K562 (cell line): ENCODE data around the gene IL1B. TPM values are rescaled to one million over a fixed set of nuclear protein-coding genes. Genes with fewer than 3 reads are reported as not detected.

ENCODE experiments used
- ATAC-seq: fragments of 200-7000 bp; cut with Tn5 transposase; 3 replicates; pipeline ENCODE4 v1.9.1; 2020; ENCODE audit warnings: moderate library complexity
- BruUV-seq: library from RNA; stranded (reverse); fragments of 400-500 nt; replicated peaks from 2 replicates; lab custom pipeline; 2021; lab: Mats Ljungman, UMichigan
- CTCF ChIA-PET: fragments of 300-600 bp; formaldehyde crosslinking; extraction: SDS; loops from one replicate; lab custom pipeline; 2021; ENCODE audit warnings: low intra/inter-chr PET ratio; lab: Yijun Ruan, JAX
- POLR2A ChIA-PET: fragments of 300-600, 350-650 bp; sonication (Branson Sonifier 250); formaldehyde crosslinking; extraction: SDS; loops from one replicate; lab custom pipeline; 2021; ENCODE audit warnings: antibody characterized with exemption, inconsistent platforms; lab: Yijun Ruan, JAX
- DNase-seq, 4 experiments: peaks; one replicate each; pipeline versions ENCODE4 v3.0.0 to v3.0.0-alpha.2; 2011 to 2018; ENCODE audit warnings: low spot score in 3 of 4, mixed read lengths in 3 of 4; ENCODE audit errors: extremely low read depth in 1 of 4
- FAIRE-seq: peaks from 2 replicates; lab custom pipeline; 2011; peaks lifted over from hg19 to GRCh38; lab: Jason Lieb, UNC
- H2AFZ ChIP-seq: 2 replicates; pipeline ENCODE4 v1.6.0; 2011; ENCODE audit warnings: low read depth, low read length, control low read depth, inconsistent platforms
- H3K27ac ChIP-seq: fragments of 200-600 bp; 3 replicates; pipeline ENCODE4 v1.8.0; 2011; ENCODE audit warnings: low read depth, mild to moderate bottlenecking, control low read depth, inconsistent platforms, low read length, moderate library complexity, mixed read lengths; ENCODE audit errors: extremely low read depth
- H3K27me3 ChIP-seq, 2 experiments: fragments of 300-600 bp in 1 of 2; 2 replicates in 1 of 2; 3 replicates in 1 of 2; pipeline versions ENCODE4 v1.6.0 to v1.8.0; 2011; ENCODE audit warnings: inconsistent platforms in 2 of 2, low read length in 2 of 2, mild to moderate bottlenecking in 1 of 2, mixed read lengths in 1 of 2, moderate library complexity in 1 of 2; ENCODE audit not compliant: control insufficient read depth in 2 of 2, insufficient read depth in 2 of 2
- H3K36me3 ChIP-seq: fragments of 300-600 bp; 3 replicates; pipeline ENCODE4 v1.8.0; 2011; ENCODE audit warnings: mild to moderate bottlenecking, low read length, inconsistent platforms; ENCODE audit not compliant: control insufficient read depth, insufficient read depth
- H3K4me1 ChIP-seq, 2 experiments: fragments of 200-600 bp in 1 of 2; replicated peaks in 1 of 2; 2 replicates in 1 of 2; 3 replicates in 1 of 2; pipeline versions ENCODE4 v1.5.1 to v1.8.0; 2011; ENCODE audit warnings: inconsistent platforms in 2 of 2, low read length in 2 of 2, mild to moderate bottlenecking in 1 of 2, mixed read lengths in 1 of 2, moderate library complexity in 1 of 2; ENCODE audit not compliant: control insufficient read depth in 2 of 2, insufficient read depth in 2 of 2
- H3K4me2 ChIP-seq: 2 replicates; pipeline ENCODE4 v1.6.1; 2011; ENCODE audit warnings: low read length, control low read depth, inconsistent platforms, mixed read lengths; ENCODE audit not compliant: insufficient read depth
- H3K4me3 ChIP-seq: fragments of 200-600 bp; sonication (generic), shearing (Covaris generic); 2 replicates; pipeline ENCODE4 v1.5.1; 2016; ENCODE audit warnings: control low read depth, inconsistent platforms
- H3K79me2 ChIP-seq: fragments of 200-600 bp; 3 replicates; pipeline ENCODE4 v1.8.0; 2011; ENCODE audit warnings: low read length, inconsistent platforms; ENCODE audit not compliant: control insufficient read depth, insufficient read depth
- H3K9ac ChIP-seq, 2 experiments: 2 replicates each; pipeline versions ENCODE4 v1.6.0 to v1.6.1; 2011; ENCODE audit warnings: low read depth in 2 of 2, low read length in 2 of 2, control low read depth in 1 of 2, inconsistent platforms in 1 of 2, mild to moderate bottlenecking in 1 of 2, mixed read lengths in 1 of 2; ENCODE audit not compliant: insufficient read depth in 1 of 2
- H3K9me1 ChIP-seq: one replicate; pipeline ENCODE4 v1.6.0; 2011; ENCODE audit warnings: inconsistent platforms, mild to moderate bottlenecking, low read length, moderate library complexity; ENCODE audit not compliant: control insufficient read depth, insufficient read depth
- H3K9me3 ChIP-seq: replicated peaks from 2 replicates; pipeline ENCODE4 v1.5.1; 2011; ENCODE audit warnings: low read depth, low read length, inconsistent platforms; ENCODE audit not compliant: control insufficient read depth, insufficient read depth
- H4K20me1 ChIP-seq: replicated peaks from 2 replicates; pipeline ENCODE4 v1.6.1; 2011; ENCODE audit warnings: low read length, inconsistent platforms, mixed read lengths; ENCODE audit not compliant: control insufficient read depth, insufficient read depth
- BCOR ChIP-seq: fragments of 450-650 bp; IDR thresholded peaks from 2 replicates; pipeline ENCODE4 v1.6.1; 2016
- ELF4 ChIP-seq: fragments of 450-650 bp; formaldehyde crosslinking; IDR thresholded peaks from 2 replicates; pipeline ENCODE4 v1.4.0; 2022; ENCODE audit warnings: missing genetic modification characterization
- HBP1 ChIP-seq: fragments of 450-650 bp; formaldehyde crosslinking; IDR thresholded peaks from 2 replicates; pipeline ENCODE4 v1.4.0; 2022; ENCODE audit warnings: missing genetic modification characterization
- HDGF ChIP-seq: fragments of 450-650 bp; IDR thresholded peaks from 2 replicates; pipeline ENCODE4 v1.6.1; 2016
- ILK ChIP-seq: fragments of 450-650 bp; IDR thresholded peaks from 2 replicates; pipeline ENCODE4 v1.6.1; 2016; ENCODE audit warnings: missing genetic modification characterization, low read depth, mild to moderate bottlenecking, missing compliant biosample characterization, moderate library complexity, borderline replicate concordance
- NFE2L1 ChIP-seq: fragments of 450-650 bp; IDR thresholded peaks from 2 replicates; pipeline ENCODE4 v1.6.1; 2016; ENCODE audit warnings: missing genetic modification characterization, low read depth, mild to moderate bottlenecking, missing compliant biosample characterization, moderate library complexity, borderline replicate concordance
- NFIC ChIP-seq: fragments of 450-650 bp; IDR thresholded peaks from 2 replicates; pipeline ENCODE4 v1.6.1; 2017; ENCODE audit warnings: mild to moderate bottlenecking, inconsistent platforms
- NR0B1 ChIP-seq: fragments of 450-650 bp; IDR thresholded peaks from one replicate; pipeline ENCODE4 v1.6.1; 2018; ENCODE audit warnings: mild to moderate bottlenecking, moderate library complexity; ENCODE audit not compliant: partially characterized antibody
- NR2C2 ChIP-seq, 2 experiments: fragments of 200-800 bp in 1 of 2; sonication (Bioruptor generic) in 1 of 2; sonication (generic) in 1 of 2; formaldehyde crosslinking in 1 of 2; IDR thresholded peaks; 2 replicates each; pipeline versions ENCODE4 v1.6.1 to v1.8.0; 2016 to 2022; ENCODE audit warnings: mild to moderate bottlenecking in 1 of 2, missing compliant biosample characterization in 1 of 2, missing genetic modification characterization in 1 of 2, missing genetic modification reagents in 1 of 2
- NR4A1 ChIP-seq, 2 experiments: fragments of 250-450 bp in 1 of 2; fragments of 450-650 bp in 1 of 2; sonication (Bioruptor Pico) in 1 of 2; IDR thresholded peaks; 2 replicates each; pipeline versions ENCODE4 v1.4.0 to v1.6.1; 2016 to 2020; ENCODE audit warnings: mild to moderate bottlenecking in 2 of 2, missing compliant biosample characterization in 1 of 2, missing genetic modification characterization in 1 of 2, moderate library complexity in 1 of 2
- SAFB ChIP-seq: fragments of 200-400 bp; formaldehyde crosslinking; IDR thresholded peaks from 2 replicates; pipeline ENCODE4 v1.6.1; 2017; ENCODE audit warnings: low read depth, low read length, borderline replicate concordance
- SMARCA4 ChIP-seq: fragments of 450-650 bp; IDR thresholded peaks from 2 replicates; pipeline ENCODE4 v1.6.1; 2016
- SMARCE1 ChIP-seq: fragments of 450-650 bp; IDR thresholded peaks from 2 replicates; pipeline ENCODE4 v1.7.1; 2016; ENCODE audit warnings: mild to moderate bottlenecking
- SRSF7 ChIP-seq: fragments of 200-400 bp; formaldehyde crosslinking; optimal IDR thresholded peaks from 2 replicates; pipeline ENCODE3; 2017; ENCODE audit warnings: mild to moderate bottlenecking, low read depth, low read length
- ZBTB43 ChIP-seq: sonication (generic); formaldehyde crosslinking; IDR thresholded peaks from 2 replicates; pipeline ENCODE4 v1.8.0; 2023; ENCODE audit warnings: mild to moderate bottlenecking, missing genetic modification reagents
- ZNF274 ChIP-seq: IDR thresholded peaks from 2 replicates; pipeline ENCODE4 v1.6.1; 2011; ENCODE audit warnings: low read depth, mild to moderate bottlenecking, low read length, moderate library complexity, borderline replicate concordance
- ZNF551 ChIP-seq: fragments of 250-450 bp; sonication (Bioruptor Pico); IDR thresholded peaks from 2 replicates; pipeline ENCODE4 v1.5.0; 2021; ENCODE audit warnings: mild to moderate bottlenecking, moderate library complexity
- WGBS: fragments of 100-300 bp; shearing (Covaris generic); methylation state at CpG from one replicate; pipeline ENCODE4 v1.1.6; 2016; ENCODE audit warnings: low coverage, mixed read lengths; ENCODE audit not compliant: insufficient coverage; ENCODE audit errors: missing lambda C conversion rate; 5-methylcytosine and 5-hydroxymethylcytosine counted together
- in situ Hi-C: fragments of 300-500 bp; cut with MboI; formaldehyde crosslinking; loops from 4 replicates; pipeline ENCODE4 v1.15.0; 2018; ENCODE audit warnings: inconsistent platforms, mixed read lengths
- intact Hi-C: fragments of 100-400 bp; cut with micrococcal nuclease; formaldehyde crosslinking; loops from 2 replicates; pipeline ENCODE4 v1.14.2; 2022
- polyA plus RNA-seq, 8 experiments: library from polyadenylated mRNA; depleted of rRNA in 4 of 8; stranded (reverse) in 5 of 8; unstranded in 3 of 8; fragments of >200 nt; fragmentation: Nextera tagmentation in 2 of 8; fragmentation: Illumina TruSeq in 1 of 8; extraction: Ambion mirVana in 2 of 8; extraction: Trizol in 1 of 8; gene quantifications; 2 replicates each; pipeline versions ENCODE4 v1.2.1 to v1.2.3, GENCODE V29; 2011 to 2014; ENCODE audit warnings: inconsistent platforms in 1 of 8, missing spikeins in 1 of 8
- total RNA-seq, 7 experiments: library from RNA; depleted of rRNA in 6 of 7; stranded (reverse); fragments of >200 nt in 6 of 7; fragmentation: Illumina TruSeq in 2 of 7; extraction: Trizol in 2 of 7; gene quantifications; 2 replicates each; pipeline versions ENCODE4 v1.2.1 to v1.2.3, GENCODE V29; 2011 to 2021; ENCODE audit warnings: low replicate concordance in 1 of 7

Gene IL1B
- total and polyA plus RNA-seq, 9 of the 15 experiments (the other 6 are each of a cell fraction or from before 2014, with no cell fraction given) = 0.29 TPM; not detected in 8

GRCh38 chr2:112829101-112829960 is 7.2 kb downstream of the IL1B start (continued):
- TF ChIP-seq NFIC (peak; percentile 73), SRSF7 (no peak), ELF4 (CRISPR knock-in tag) (no peak), BCOR (0 out of 2 replicates have a peak, but pooled peaks have one; percentile 18)
- TF ChIP-seq, all 486 proteins: peak for 47

GRCh38 chr2:112828251-112828691 is 8.3 kb downstream of the IL1B start:
- no peak overlapping the region for H3K4me3 ChIP-seq
- intact Hi-C loops (no loop called here), in situ Hi-C loops (no loop called here)
- FAIRE-seq (no peak), DNase-seq (no peak), ATAC-seq (no peak)
- H4K20me1 ChIP-seq = no peaks in the 10 kb centered on the region
- no peak overlapping the region for H3K27ac ChIP-seq
- peaks cover 0 to 10% of the 10 kb centered on the region in 2 experiments; a peak in 1 of 5 replicates for H3K27me3 ChIP-seq
- no peak for TF ChIP-seq SMARCE1
- no peak for TF ChIP-seq HBP1
- no peak for TF ChIP-seq SAFB
- TF ChIP-seq NFE2L1 = no peak
- no peak for TF ChIP-seq ZNF274
- TF ChIP-seq ZNF551 (CRISPR knock-in tag) = no peak
- TF ChIP-seq NR4A1 (CRISPR knock-in tag; IDR thresholded peaks at IDR 0.05) = no peak
- no peak for TF ChIP-seq NR4A1 (tag; IDR thresholded peaks at IDR 0.05)
- TF ChIP-seq SMARCA4 = no peak
- TF ChIP-seq NR0B1 = no peak
- no peak for TF ChIP-seq HDGF
- no peak for TF ChIP-seq ZBTB43 (CRISPR knock-in tag)
- TF ChIP-seq NR2C2 (CRISPR knock-in tag; IDR thresholded peaks at IDR 0.05) = no peak
- no peak for TF ChIP-seq NR2C2 (tag; IDR thresholded peaks at IDR 0.05)
- no peak for TF ChIP-seq ILK (tag)
- H3K9ac ChIP-seq = no peak overlapping the region
- no peak overlapping the region for H3K4me2 ChIP-seq
- H3K9me1 ChIP-seq = no peaks in the 10 kb centered on the region
- ChIA-PET POLR2A (interaction anchor here (0.9 to 1.3 kb wide), 2 partner anchors 8 to 16 kb away, joined by 3 read pairs; partner anchors contain the start of gene IL1B), CTCF (no interaction called here)
- no peaks in the 10 kb centered on the region for H3K79me2 ChIP-seq
- no peaks in the 10 kb centered on the region for H3K36me3 ChIP-seq
- H3K4me1 ChIP-seq = peaks cover 3 to 9% of the 10 kb centered on the region in 2 experiments; a peak in 2 of 5 replicates
- H2AFZ ChIP-seq = no peak overlapping the region
- 56% methylated on average over 3 of the region's 3 CpGs for WGBS
- H3K9me3 ChIP-seq = no peaks in the 10 kb centered on the region
- no TSS peak for BruUV-seq
